GM10847 (cell line): ENCODE results near the gene CCNI.

Source experiments
- POLR2A ChIP-seq: IDR thresholded peaks from 2 replicates; pipeline ENCODE4 v1.6.1; 2011; ENCODE audit not compliant: insufficient read length; ENCODE audit errors: extremely low read depth

The CCNI gene

DNA sequence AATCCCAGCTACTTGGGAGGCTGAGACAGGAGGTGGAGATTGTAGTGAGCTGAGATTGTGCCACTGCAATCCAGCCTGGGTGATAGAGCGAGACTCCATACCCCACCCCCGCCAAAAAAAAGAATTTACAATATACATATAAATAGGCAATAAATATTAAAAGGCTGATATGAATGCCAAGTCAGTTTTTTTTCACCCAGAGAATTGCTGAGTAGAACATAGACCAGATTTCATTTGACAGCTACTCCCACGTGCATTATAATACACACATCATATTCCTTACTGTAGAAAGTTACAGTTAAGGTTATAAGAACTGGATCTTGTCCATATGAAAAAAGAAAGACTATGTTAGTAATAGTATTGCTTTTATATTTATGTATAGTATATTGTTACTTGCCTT, 18.7 kb upstream of the CCNI start:
- TF ChIP-seq POLR2A: no peak

DNA sequence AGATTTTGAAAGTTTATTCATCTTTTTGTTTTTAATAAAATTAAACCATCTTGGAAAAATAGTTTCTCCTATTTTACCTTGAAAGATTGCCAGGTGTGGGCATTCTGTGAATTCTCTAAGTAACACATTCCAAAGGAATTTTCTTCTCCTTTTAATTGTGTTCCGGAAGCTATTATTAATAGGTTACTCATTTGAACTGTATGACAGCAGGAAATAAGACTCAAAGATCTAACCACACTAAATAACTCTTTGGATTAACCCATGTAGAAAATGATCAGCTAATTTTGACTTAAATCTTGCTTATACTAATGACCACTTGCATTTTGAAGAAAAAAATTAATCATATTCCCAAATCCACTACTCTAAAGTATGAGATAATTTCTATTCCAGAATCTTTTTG, 17.6 kb upstream of the CCNI start:
- no peak for TF ChIP-seq POLR2A

DNA sequence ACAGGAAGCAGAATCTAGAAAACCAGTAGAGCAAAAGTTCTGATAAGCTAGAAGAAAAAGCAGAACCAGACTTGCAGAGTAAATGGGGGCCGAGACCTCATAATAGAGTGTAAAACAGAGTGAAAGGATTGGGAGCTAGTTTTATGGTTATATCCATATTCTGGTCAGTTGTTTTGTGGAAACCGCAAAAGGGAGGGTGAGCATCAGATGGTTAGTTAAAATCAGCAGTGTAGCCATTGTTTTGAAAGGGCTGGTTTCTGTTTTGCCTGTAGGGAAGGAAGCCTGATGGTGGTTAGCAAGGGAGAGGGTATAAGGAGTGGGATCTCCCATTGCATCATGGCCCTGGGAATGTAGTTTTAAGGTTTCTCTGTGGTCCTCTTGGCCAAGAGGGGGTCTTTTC, 17.2 kb upstream of the CCNI start:
- TF ChIP-seq POLR2A: no peak

DNA sequence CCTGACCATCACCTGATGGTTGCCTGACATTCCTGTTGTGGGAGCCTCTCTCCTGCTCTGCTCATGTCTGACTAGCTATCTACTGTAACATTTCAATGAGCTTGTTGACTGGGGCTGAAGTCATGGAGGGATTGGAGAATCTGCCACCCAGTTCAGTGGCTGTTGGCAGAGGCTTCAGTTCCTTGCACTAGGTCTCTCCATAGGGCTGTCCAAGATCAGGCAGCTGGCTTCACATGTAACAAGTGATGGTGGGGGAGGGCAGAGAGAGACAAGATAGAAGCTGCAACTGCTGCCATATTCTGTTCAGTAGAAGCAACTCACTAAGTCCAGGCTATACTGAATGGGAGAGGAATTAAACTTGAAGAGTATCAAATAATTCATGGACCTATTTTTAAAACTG, 14.1 kb upstream of the CCNI start:
- TF ChIP-seq POLR2A: no peak

DNA sequence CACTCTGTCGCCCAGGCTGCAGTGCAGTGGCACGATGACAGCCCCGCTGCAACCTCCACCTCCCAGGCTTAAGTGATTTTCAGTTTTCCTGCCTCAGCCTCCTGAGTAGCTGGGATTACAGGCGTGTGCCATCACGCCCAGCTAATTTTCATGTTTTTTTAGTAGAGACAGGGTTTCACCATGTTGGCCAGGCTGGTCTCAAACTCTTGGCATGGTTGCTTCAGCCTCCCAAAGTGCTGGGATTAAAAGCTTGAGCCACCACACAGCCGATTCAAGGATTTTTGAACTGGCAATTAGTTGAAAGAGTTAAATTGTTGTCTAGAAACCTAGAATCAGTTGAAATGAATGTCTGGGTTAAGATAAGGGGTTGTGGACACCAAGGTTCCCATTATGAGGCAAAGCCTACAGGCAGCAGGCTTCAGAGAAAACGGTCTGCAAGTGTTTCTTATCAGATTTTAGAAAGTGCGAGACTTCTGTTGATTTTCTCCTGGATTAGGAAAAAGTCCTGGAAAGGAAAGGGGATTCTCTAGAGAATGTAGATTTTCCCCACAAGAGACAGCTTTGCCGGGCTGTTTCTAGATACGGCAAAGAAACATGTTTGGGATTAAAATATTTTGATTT, 8.3 kb upstream of the CCNI start:
- no peak for TF ChIP-seq POLR2A

DNA sequence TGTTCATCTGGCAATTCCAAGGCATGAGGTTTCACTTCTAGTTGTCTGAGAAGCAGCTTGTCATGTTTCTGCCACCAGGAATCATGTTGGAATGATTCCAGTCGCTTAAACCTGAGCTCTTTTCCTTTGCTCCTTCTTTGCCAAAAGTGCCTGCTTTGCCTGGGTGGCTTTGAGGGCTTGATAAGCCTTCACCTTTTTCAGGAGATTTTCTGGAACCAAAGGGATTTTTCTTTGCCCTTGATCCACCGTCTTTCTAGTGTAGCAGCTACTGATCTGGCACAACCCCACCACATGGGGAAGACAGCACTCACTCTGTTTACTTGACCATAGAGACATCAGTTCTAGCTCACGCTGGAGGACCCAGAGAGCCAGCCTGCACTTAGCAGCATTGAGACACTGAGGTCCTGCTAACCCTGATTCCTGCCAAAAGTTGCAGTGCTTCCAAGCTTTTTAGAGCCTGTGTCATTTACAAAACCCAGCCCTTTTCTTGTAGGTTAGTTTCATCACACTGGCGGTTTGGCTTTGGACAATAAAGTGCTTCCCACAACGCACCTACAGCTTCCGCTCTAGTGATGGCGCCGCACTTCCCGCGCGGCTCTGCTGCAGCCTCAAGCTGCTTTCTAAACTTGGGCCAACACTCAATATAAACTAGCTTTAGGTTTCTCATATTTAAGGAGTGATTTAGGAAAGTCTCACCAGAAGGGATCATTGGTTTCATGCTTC, 7.3 kb upstream of the CCNI start:
- TF ChIP-seq POLR2A: no peak

DNA sequence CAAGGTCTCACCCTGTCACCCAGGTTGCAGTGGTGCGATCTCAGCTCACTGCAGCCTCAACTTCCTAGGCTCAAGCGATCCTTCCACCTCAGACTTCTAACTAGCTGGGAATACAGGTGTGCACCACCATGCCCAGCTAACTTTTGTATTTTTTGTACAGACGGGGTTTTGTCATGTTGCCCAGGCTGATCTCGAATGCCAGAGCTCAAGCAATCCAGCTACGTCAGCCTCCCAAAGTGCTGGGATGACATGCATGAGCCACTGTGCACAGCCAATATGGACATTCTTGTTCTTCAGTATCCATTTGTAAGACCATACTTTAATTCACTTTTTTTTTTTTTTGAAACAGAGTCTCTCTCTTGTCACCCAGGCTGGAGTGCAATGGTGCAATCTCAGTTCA, 3.5 kb upstream of the CCNI start:
- TF ChIP-seq POLR2A: no peak

DNA sequence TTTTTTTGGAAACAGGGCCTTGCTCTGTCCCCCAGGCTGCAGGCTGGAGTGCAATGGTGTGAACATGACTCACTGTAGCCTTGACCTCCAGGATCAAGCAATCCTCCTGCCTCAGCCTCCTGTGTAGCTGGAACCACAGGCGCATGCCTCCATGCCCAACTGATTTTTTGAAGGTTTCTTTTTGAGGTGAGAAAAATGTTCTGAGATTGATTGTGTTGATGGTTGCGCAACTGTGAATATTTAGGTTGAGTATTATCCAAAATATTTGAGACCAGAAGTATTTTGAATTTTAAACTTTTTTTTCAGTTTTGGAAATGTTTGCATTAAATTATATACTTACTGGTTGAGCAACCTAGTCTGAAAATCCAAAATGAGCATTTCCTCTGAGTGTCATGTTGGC, 2.6 kb upstream of the CCNI start:
- no peak for TF ChIP-seq POLR2A

DNA sequence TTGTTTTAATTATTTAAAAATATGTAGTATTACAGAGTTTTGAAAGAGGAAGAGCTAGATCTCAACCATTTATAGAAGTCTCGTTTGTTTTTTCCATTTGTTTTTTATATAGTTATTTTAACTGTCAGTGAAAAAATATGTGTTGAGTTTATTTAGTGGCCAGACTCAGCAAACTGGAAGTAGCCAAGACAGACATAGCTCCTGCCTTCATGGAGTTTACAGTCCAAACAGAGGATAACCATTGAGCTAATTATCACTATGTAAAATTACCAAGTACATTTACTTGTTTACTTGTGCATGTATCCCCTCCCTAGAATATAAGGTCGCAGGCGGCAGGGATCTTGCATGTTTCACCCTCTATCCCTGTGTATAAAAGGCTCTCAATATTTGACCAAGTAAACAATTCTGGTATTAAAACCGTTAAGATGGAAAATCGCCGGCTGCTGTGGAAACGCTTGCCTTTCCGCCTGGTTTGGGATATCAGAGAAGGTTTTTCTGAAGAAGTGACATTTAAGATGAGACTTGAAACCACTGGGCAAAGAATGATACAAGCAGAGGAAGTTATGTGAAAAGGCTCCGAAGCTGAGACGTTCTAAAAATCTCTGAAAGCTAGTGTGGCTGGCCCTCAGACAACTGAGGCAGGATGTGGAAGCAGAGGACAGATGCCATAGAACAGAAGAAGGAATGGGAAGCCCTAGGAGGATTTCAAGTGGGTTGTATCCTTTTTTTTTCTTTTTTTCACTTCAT, 1.3 kb upstream of the CCNI start:
- TF ChIP-seq POLR2A: no peak

DNA sequence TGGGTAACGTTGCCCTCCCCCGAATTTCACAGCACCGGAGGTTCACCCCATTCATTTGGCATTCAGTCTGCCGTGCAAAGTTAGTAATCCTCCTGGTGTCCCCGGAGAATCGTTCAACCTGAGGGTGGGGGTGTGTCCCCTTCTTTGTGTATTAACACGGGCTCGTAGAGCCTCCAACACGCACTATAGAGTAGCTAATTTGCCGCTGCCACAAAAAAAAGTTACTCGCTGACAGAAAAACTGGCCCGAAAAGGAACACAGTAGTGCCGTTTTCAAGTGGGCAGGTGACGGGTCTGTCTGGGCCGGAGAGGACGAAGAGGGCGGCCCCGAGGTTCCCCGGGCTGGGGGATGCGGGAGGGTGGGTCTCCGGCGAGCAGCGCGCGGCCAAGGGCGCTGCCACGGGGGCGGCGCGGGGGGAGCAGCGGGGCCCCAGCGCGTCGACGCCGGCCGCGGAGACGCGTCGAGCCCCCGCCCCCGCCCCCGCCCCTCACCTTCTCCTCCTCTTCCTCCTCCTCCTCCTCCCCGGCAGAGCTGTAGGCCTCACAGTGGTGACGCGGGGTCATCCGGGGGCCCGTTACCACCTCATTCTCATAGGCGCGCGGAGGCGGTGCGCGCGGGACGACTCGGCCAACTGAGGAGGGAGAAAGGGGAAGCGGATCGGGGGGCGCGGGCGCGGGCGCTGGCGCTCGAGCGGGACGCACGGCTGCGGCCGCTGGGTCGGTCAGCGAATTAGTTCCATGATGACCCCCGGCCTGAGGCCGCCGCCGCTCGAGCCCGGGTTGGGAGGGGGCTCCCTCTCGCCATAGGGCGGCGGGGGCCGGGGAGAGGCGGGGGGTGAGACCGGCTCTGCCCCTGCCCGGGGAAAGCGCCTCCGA, 571 bp downstream of the CCNI start:
- no peak for TF ChIP-seq POLR2A

DNA sequence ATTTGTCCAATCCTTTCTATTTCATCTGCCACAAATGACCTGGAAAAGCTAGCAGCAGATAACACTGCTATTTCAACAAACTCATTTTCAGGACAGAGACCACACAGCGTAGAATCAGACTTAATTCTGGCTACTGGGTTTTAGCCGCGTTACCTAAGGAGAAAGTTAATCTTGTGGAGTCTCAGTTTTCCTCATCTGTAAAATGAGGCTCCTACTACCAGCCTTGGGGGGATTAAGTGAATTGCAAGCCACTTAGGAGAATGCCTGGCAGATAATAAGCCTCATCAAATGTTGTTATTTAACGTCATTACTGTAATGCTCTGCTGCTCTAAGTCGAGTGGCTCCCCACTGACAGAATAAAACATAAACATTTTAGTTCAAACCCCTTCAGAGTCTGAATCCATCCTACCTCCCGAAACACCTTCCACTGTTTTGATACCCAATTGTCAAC, 1.4 kb downstream of the CCNI start:
- no peak for TF ChIP-seq POLR2A

DNA sequence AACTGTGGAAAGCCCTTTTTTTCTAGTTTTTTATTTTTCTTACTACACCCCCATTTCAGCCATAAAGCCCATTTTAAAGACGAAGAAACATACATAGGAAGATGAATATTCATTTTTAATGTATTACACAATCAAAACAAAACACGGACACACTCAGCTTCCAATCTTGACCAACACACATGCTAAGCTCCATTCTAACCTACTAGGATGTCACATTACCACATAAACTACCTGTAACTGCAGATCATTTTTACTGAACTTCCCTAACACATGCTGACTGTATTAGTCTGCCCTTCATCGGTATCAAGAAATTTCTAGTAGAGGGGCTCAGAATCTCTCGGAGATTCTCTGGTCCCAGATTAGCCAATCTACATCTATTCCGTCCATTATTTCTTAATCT, 1.8 kb downstream of the CCNI start:
- TF ChIP-seq POLR2A: no peak

DNA sequence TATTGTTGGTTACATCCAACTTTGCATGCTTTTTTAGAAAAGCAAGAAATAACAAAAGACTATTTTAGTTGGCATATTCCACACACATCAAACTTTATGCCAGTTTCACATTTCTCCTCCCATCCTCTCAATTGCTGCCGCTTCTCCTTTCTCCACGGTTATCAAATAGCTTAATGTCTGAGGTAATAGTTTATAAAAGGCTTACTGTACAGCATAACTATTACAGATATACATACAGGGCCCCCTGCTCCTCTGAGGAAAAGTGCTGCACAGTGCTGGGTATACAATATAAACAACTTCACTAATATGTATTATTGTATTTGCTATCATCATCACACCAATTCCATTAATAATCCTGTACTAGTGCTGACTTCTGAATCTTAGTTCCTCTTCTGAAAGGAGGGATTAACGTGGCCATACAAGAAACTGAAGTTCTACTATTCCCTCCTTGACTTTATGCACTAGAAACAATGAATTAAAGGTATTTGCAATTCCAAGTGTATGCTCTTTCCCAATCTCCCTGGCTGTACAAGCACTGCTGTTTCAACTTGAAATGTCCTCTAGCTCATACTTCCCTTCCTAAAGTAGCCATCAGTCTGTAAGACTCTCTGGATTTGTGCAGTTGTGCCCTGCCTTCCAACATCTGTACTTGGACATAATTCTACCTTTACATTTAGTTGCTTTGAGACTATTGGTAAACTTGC, 2.5 kb downstream of the CCNI start:
- no peak for TF ChIP-seq POLR2A

DNA sequence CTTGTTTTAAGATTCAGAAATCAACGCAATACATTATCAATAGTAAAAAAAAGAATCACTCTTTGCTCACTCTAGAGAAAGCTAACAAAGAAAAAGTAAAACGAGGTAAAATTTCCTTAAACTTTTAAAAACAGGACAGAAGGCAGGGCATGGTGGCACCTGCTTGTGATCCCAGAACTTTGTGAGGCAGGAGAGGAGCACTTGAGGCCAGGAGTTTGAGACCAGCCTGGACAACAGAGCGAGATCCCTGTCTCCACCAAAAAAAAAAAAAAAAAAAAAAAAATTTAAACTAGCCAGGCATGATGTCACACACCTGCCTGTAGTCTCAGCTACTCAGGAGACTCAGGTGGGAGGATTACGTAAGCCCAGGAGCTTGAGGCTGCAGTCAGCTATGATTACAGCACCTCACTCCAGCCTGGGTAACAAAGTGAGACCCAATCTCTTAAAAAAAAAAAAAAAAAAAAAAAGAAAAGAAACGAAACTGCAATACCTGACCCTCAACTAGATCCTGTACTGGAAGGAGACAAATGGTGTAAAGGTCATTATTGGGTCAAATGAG, 3.5 kb downstream of the CCNI start:
- no peak for TF ChIP-seq POLR2A

DNA sequence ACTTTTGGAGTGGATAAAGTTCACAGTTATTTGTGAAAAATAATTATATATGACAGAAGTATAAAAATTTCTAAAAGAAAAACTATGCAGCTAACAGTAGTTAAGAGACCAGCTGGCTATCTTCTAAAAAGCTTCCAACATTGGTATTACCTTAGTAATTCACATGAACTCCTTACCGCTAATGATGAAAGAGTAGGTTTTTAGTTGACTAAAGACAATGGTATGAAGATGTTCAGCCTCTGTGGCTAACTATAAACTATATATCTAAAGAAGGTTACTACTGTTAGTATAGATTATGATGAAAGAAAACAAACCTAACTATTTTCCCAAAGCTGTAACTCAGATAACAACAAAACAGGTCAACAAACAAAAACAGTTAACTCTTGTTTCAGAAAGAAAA, 10.4 kb downstream of the CCNI start:
- TF ChIP-seq POLR2A: no peak

DNA sequence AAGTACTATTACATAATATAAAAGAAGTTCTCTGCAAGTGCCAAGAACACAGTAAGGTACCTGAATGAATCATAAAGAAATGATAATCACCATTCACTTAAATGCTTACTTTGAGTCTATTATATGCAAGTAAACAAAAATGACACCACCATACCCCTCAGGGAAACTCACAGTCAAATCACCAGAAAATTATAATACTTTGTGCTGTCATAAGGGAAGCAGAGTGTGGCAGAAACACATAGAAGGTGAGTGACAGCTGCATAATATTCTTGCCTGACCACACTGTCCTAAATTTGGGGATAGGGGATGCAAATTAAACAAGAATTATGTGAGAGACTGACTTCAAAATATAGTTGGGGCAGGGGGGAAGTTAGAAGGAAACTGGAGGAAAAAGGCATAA, 12.9 kb downstream of the CCNI start:
- TF ChIP-seq POLR2A: no peak
